K562 (cell line): ENCODE measurements around the gene RELA. TPM values are rescaled to one million over a fixed set of nuclear protein-coding genes. Genes with fewer than 3 reads are reported as not detected.

Source experiments
- AFF4 ChIP-seq: sonication (generic); formaldehyde crosslinking; IDR thresholded peaks from 2 replicates; pipeline ENCODE4 v1.8.0; 2023; ENCODE audit warnings: mild to moderate bottlenecking, missing genetic modification reagents
- ASH1L ChIP-seq: fragments of 450-650 bp; IDR thresholded peaks from 2 replicates; pipeline ENCODE4 v1.6.1; 2018; ENCODE audit warnings: borderline replicate concordance, mild to moderate bottlenecking, low read depth; ENCODE audit not compliant: partially characterized antibody
- ATF3 ChIP-seq, 2 experiments: fragments of 450-650 bp in 1 of 2; sonication (generic) in 1 of 2; formaldehyde crosslinking in 1 of 2; IDR thresholded peaks in 1 of 2; conservative IDR thresholded peaks in 1 of 2; 2 replicates each; pipeline versions ENCODE4 v1.6.1 to v1.8.1; 2016 to 2023; ENCODE audit warnings: mild to moderate bottlenecking in 2 of 2, moderate library complexity in 2 of 2, inconsistent platforms in 1 of 2, missing genetic modification reagents in 1 of 2
- HNRNPUL1 ChIP-seq: fragments of 200-400 bp; formaldehyde crosslinking; IDR thresholded peaks from 2 replicates; pipeline ENCODE4 v1.6.1; 2017; ENCODE audit warnings: low read length
- ILK ChIP-seq: fragments of 450-650 bp; IDR thresholded peaks from 2 replicates; pipeline ENCODE4 v1.6.1; 2016; ENCODE audit warnings: missing genetic modification characterization, low read depth, mild to moderate bottlenecking, missing compliant biosample characterization, moderate library complexity, borderline replicate concordance
- KLF16 ChIP-seq: IDR thresholded peaks from 2 replicates; pipeline ENCODE4 v1.6.1; 2016; ENCODE audit warnings: antibody characterized with exemption
- MTA1 ChIP-seq: fragments of 450-650 bp; IDR thresholded peaks from 2 replicates; pipeline ENCODE4 v1.6.1; 2017; ENCODE audit warnings: borderline replicate concordance
- NFIC ChIP-seq: fragments of 450-650 bp; IDR thresholded peaks from 2 replicates; pipeline ENCODE4 v1.6.1; 2017; ENCODE audit warnings: mild to moderate bottlenecking, inconsistent platforms
- NR2F6 ChIP-seq: fragments of 450-650 bp; formaldehyde crosslinking; IDR thresholded peaks from 2 replicates; pipeline ENCODE4 v1.4.0; 2020; ENCODE audit warnings: mild to moderate bottlenecking
- PCBP2 ChIP-seq: fragments of 200-400 bp; formaldehyde crosslinking; IDR thresholded peaks from 2 replicates; pipeline ENCODE4 v1.6.1; 2018; ENCODE audit warnings: low read length, low read depth, mild to moderate bottlenecking, moderate library complexity; ENCODE audit not compliant: poor library complexity, severe bottlenecking
- POLR2AphosphoS5 ChIP-seq: IDR thresholded peaks from 2 replicates; pipeline ENCODE4 v1.6.1; 2011; ENCODE audit warnings: mild to moderate bottlenecking, low read depth, low read length, moderate library complexity; ENCODE audit not compliant: control insufficient read depth, insufficient read depth
- RAD51 ChIP-seq: fragments of 450-650 bp; IDR thresholded peaks from 2 replicates; pipeline ENCODE4 v1.7.1; 2016; ENCODE audit warnings: low read depth, mild to moderate bottlenecking, borderline replicate concordance
- RFX5 ChIP-seq: IDR thresholded peaks from 2 replicates; pipeline ENCODE4 v1.6.1; 2011; ENCODE audit warnings: low read depth, mild to moderate bottlenecking, improper control_type of control experiment, low read length
- SETDB1 ChIP-seq: IDR thresholded peaks from one replicate; pipeline ENCODE4 v1.6.1; 2012; ENCODE audit warnings: low read length, control low read depth, inconsistent platforms
- SLC30A9 ChIP-seq: fragments of 250-450 bp; sonication (Bioruptor Pico); IDR thresholded peaks from 2 replicates; pipeline ENCODE4 v1.8.0; 2022; ENCODE audit warnings: mild to moderate bottlenecking, moderate library complexity
- SNIP1 ChIP-seq: fragments of 450-650 bp; IDR thresholded peaks from 2 replicates; pipeline ENCODE4 v1.7.1; 2017; ENCODE audit warnings: low read depth, mild to moderate bottlenecking
- SRF ChIP-seq, 2 experiments: fragments of 250-450, 450-650 bp in 1 of 2; sonication (Bioruptor Pico) in 1 of 2; sonication (generic) in 1 of 2; formaldehyde crosslinking; IDR thresholded peaks; 2 replicates each; pipeline versions ENCODE4 v1.5.0 to v1.5.1; 2020 to 2022; ENCODE audit warnings: mild to moderate bottlenecking in 1 of 2, missing genetic modification reagents in 1 of 2
- TARDBP ChIP-seq: fragments of 450-650 bp; IDR thresholded peaks from 2 replicates; pipeline ENCODE4 v1.6.1; 2016
- TCF3 ChIP-seq: sonication (generic); formaldehyde crosslinking; IDR thresholded peaks from 2 replicates; pipeline ENCODE4 v1.4.0; 2020; ENCODE audit warnings: mild to moderate bottlenecking, missing genetic modification reagents
- THAP12 ChIP-seq: fragments of 250-450 bp; sonication (Bioruptor Pico); IDR thresholded peaks from 2 replicates; pipeline ENCODE4 v1.9.0; 2021; ENCODE audit warnings: mild to moderate bottlenecking, inconsistent platforms
- TRIM28 ChIP-seq: fragments of 450-650 bp; IDR thresholded peaks from 2 replicates; pipeline ENCODE4 v1.6.1; 2017
- TSC22D4 ChIP-seq: fragments of 450-650 bp; IDR thresholded peaks from 2 replicates; pipeline ENCODE4 v1.6.1; 2016; ENCODE audit warnings: missing genetic modification characterization, missing biosample characterization, control low read depth
- ZBTB8A ChIP-seq: fragments of 450-650 bp; IDR thresholded peaks from 2 replicates; pipeline ENCODE4 v1.6.1; 2018; ENCODE audit warnings: mild to moderate bottlenecking, moderate library complexity; ENCODE audit not compliant: partially characterized antibody
- ZNF589 ChIP-seq: fragments of 200-800 bp; sonication (Bioruptor generic); IDR thresholded peaks from 2 replicates; pipeline ENCODE4 v1.6.1; 2016; ENCODE audit warnings: low read depth, missing genetic modification characterization, missing compliant biosample characterization
- polyA plus RNA-seq, 8 experiments: library from polyadenylated mRNA; depleted of rRNA in 4 of 8; stranded (reverse) in 5 of 8; unstranded in 3 of 8; fragments of >200 nt; fragmentation: Nextera tagmentation in 2 of 8; fragmentation: Illumina TruSeq in 1 of 8; extraction: Ambion mirVana in 2 of 8; extraction: Trizol in 1 of 8; gene quantifications; 2 replicates each; pipeline versions ENCODE4 v1.2.1 to v1.2.3, GENCODE V29; 2011 to 2014; ENCODE audit warnings: inconsistent platforms in 1 of 8, missing spikeins in 1 of 8
- total RNA-seq, 7 experiments: library from RNA; depleted of rRNA in 6 of 7; stranded (reverse); fragments of >200 nt in 6 of 7; fragmentation: Illumina TruSeq in 2 of 7; extraction: Trizol in 2 of 7; gene quantifications; 2 replicates each; pipeline versions ENCODE4 v1.2.1 to v1.2.3, GENCODE V29; 2011 to 2021; ENCODE audit warnings: low replicate concordance in 1 of 7

RELA gene
- total and polyA plus RNA-seq, 9 of the 15 experiments (the other 6 are each of a cell fraction or from before 2014, with no cell fraction given) = 6.0 to 67.4 (median 20.6) TPM

GRCh38 chr11:65692367-65692766 lies 29.7 kb upstream of the RELA start (continued):
- no peak for TF ChIP-seq ATF3 (IDR thresholded peaks at IDR 0.05)
- TF ChIP-seq ATF3 (CRISPR knock-in tag; conservative IDR thresholded peaks at IDR 0.05) = no peak
- no peak for TF ChIP-seq TARDBP
- no peak for TF ChIP-seq SNIP1
- peak; percentile 34; the same call in 1 of the 2 replicates for TF ChIP-seq AFF4 (CRISPR knock-in tag)
- TF ChIP-seq NR2F6 (CRISPR knock-in tag) = no peak
- TF ChIP-seq SRF (CRISPR knock-in tag; IDR thresholded peaks at IDR 0.05) = no peak
- no peak for TF ChIP-seq HNRNPUL1
- TF ChIP-seq RFX5 = no peak
- TF ChIP-seq ASH1L = no peak
- TF ChIP-seq MTA1 = no peak
- TF ChIP-seq THAP12 (CRISPR knock-in tag) = 0 out of 2 replicates have a peak, but pooled peaks have one; percentile 13
- TF ChIP-seq NFIC = peak; percentile 17; the same call in 1 of the 2 replicates
- no peak for TF ChIP-seq TRIM28
- TF ChIP-seq SETDB1 = no peak
- TF ChIP-seq POLR2AphosphoS5 = no peak
- no peak for TF ChIP-seq TSC22D4
- no peak for TF ChIP-seq KLF16
- peak; percentile 60; the same call in 1 of the 2 replicates for TF ChIP-seq RAD51
- no peak for TF ChIP-seq ILK (tag)
- TF ChIP-seq TCF3 (CRISPR knock-in tag) = peak; percentile 43; the same call in 1 of the 2 replicates
- no peak for TF ChIP-seq SLC30A9
- TF ChIP-seq PCBP2 = no peak
- TF ChIP-seq ZNF589 = peak; percentile 66; the same call in 1 of the 2 replicates
- no peak for TF ChIP-seq ZBTB8A
